Measurements from ENCODE around the gene VASP. TPM values are rescaled to one million over a fixed set of nuclear protein-coding genes. Genes with fewer than 3 reads are reported as not detected.

Gene VASP
- total RNA-seq, 6 experiments from 2014 or later = 179 to 199 (median 185) TPM

DNA sequence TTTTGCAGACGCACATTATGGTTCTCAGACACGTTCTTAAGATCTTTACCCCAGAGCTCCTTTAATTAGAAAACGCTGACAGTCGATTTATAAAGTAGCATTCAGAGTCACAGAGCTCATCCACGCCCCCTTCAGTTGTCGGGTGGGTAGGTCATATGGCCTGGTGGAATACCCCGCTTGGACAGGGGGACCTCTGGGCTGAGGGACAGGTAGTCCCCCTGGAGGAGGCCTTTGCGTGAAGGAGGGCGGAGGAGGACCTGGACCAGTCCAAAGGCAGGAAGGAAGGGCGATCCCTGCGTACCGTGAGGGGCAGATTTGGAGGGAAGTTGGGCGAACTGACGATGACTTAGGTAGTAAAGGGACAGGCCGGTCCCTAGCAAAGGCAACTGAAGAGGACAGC lies 20.5 kb downstream of the VASP start:
- no peak for DNase-seq
- H3K27ac Mint-ChIP-seq = no peak overlapping the region
- peaks cover 53% of the 10 kb centered on the region for H3K36me3 Mint-ChIP-seq (ENCODE audit: low read depth)
- peaks cover 10% of the 10 kb centered on the region for H3K9me3 Mint-ChIP-seq
- H3K4me3 Mint-ChIP-seq = no peak overlapping the region
- peaks cover 29% of the 10 kb centered on the region for H3K4me1 Mint-ChIP-seq (ENCODE audit: low read depth)
- TF ChIP-seq, protein P1, sequence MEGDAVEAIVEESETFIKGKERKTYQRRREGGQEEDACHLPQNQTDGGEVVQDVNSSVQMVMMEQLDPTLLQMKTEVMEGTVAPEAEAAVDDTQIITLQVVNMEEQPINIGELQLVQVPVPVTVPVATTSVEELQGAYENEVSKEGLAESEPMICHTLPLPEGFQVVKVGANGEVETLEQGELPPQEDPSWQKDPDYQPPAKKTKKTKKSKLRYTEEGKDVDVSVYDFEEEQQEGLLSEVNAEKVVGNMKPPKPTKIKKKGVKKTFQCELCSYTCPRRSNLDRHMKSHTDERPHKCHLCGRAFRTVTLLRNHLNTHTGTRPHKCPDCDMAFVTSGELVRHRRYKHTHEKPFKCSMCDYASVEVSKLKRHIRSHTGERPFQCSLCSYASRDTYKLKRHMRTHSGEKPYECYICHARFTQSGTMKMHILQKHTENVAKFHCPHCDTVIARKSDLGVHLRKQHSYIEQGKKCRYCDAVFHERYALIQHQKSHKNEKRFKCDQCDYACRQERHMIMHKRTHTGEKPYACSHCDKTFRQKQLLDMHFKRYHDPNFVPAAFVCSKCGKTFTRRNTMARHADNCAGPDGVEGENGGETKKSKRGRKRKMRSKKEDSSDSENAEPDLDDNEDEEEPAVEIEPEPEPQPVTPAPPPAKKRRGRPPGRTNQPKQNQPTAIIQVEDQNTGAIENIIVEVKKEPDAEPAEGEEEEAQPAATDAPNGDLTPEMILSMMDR (IDR thresholded peaks at IDR 0.05) = no peak
- H3K27me3 Mint-ChIP-seq (ENCODE audit: insufficient read depth) = peaks cover 14% of the 10 kb centered on the region

DNA sequence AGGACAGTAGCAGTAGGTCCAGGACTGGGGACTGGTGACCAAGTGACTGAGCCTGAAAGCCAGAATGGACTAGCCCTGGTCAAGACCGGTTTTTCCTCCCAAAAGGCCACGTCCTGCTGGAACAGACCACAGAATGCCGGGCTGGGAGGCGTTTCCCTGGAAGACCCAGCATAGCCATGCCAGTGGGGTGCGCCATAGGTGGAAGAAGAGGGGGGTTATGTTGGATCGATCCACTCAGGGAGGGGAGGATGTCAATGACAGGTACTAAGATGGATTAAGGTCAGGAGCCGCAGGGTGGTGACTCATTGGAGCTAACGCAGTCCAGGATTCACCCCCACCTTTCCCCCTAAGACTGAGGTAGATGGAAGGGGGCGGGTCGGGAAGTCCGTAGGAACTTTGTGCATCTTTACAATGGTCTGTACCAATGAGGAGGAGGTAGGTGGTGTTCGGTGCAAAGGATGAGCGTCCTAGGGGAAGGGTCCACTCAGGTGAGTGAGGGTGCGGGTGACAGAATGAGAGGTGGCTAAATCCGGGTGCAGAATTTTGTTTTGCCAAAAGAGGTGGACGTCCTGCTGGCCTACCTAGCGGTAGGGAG lies 21.0 kb downstream of the VASP start:
- DNase-seq = no peak
- Mint-ChIP-seq H3K36me3 (ENCODE audit: low read depth) (peaks cover 51% of the 10 kb centered on the region), H3K27ac (peak overlapping the region; percentile 40; the same call in 1 of the 2 replicates), H3K9me3 (peaks cover 10% of the 10 kb centered on the region), H3K4me3 (no peak overlapping the region; the same call in 1 of the 2 replicates), H3K4me1 (ENCODE audit: low read depth) (peaks cover 24% of the 10 kb centered on the region), H3K27me3 (ENCODE audit: insufficient read depth) (peaks cover 19% of the 10 kb centered on the region)
- TF ChIP-seq, protein P1 (IDR thresholded peaks at IDR 0.05) = no peak

DNA sequence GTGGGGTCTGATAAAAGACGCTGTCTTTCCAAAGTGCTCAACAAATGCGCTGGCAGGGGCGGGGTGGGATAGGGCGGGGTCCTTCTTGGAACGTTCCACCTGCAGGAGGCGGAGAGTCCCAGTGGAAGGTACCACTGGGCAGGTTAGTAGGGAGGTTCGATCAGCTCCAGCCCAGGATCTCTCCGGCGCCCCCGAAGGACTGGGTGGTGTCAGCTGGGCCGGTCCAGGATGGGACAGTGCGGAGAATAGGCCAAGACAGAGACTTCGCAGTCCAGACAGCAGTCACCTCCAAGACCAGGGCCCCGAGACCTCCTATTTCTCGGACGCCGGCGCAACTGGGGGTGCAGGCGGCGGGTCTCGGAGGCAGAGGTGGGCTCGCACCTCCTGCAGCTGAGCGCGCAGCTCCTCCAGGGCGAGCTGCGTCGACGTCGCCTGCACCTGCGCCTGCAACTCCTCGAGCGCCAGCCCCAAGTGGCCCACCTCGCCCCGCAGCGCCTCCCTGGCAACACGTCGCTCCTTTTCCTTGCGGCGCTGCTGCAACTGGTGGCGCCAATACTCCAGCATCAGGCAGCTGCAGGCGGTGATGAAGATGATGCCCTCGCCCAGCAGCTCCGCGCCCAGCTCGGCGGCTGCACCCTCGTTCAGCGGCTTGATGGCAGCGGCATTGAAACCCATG lies 21.6 kb downstream of the VASP start:
- no peak for DNase-seq
- Mint-ChIP-seq H3K36me3 (ENCODE audit: low read depth) (peaks cover 45% of the 10 kb centered on the region), H3K27me3 (ENCODE audit: insufficient read depth) (peaks cover 15% of the 10 kb centered on the region), H3K4me1 (ENCODE audit: low read depth) (peaks cover 18% of the 10 kb centered on the region), H3K4me3 (no peak overlapping the region), H3K27ac (no peak overlapping the region), H3K9me3 (peaks cover 10% of the 10 kb centered on the region)
- TF ChIP-seq, protein P1 (IDR thresholded peaks at IDR 0.05) = no peak

DNA sequence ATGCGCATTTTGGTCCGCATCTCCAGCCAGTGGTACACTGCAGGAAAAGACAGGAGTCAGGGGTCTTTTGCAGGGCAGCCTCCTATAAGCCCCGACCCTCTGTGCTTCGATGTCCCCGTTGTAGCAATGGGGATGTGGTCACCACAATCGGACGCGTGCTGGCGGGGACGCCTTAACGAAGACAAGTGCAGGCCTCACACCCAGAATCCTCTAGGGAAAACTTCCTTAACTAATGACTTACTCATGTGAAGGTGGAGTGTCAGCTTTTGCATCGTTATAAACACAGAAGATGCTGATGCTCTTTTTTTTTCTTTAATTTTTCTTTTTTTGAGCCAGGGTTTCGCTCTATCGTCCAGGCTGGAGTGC lies 22.1 kb downstream of the VASP start:
- H3K4me1 Mint-ChIP-seq (ENCODE audit: low read depth) = peaks cover 15% of the 10 kb centered on the region; the same call in 1 of the 2 replicates
- TF ChIP-seq, protein P1 (IDR thresholded peaks at IDR 0.05) = no peak
- H3K27me3 Mint-ChIP-seq (ENCODE audit: insufficient read depth) = peaks cover 11% of the 10 kb centered on the region
- DNase-seq = no peak
- H3K4me3 Mint-ChIP-seq = no peak overlapping the region
- peaks cover 43% of the 10 kb centered on the region for H3K36me3 Mint-ChIP-seq (ENCODE audit: low read depth)
- no peak overlapping the region for H3K27ac Mint-ChIP-seq
- peaks cover 10% of the 10 kb centered on the region for H3K9me3 Mint-ChIP-seq

DNA sequence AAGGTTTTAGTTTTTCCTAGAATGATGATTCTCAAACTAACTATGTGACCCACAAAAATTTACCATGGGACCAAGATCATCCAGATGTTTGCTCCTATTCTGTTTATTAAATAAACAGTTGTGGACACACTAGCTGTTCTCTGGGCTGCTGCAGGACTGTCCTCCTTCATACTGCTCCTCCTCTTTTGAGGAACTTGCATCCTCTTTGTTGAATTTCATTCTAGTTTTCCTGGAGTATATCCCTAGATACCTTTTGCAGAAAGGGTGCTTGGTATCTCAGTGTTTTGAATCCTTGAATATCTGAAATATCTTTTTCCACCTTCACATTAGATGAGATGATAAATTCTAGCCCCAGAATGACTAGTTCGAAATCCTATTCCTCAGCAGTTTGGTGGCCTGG lies 24.1 kb downstream of the VASP start:
- Mint-ChIP-seq H3K4me1 (ENCODE audit: low read depth) (peaks cover 11% of the 10 kb centered on the region; the same call in 1 of the 2 replicates), H3K9me3 (peaks cover 10% of the 10 kb centered on the region), H3K27me3 (ENCODE audit: insufficient read depth) (peaks cover 9% of the 10 kb centered on the region), H3K27ac (no peak overlapping the region), H3K4me3 (no peak overlapping the region; the same call in 1 of the 2 replicates), H3K36me3 (ENCODE audit: low read depth) (peaks cover 36% of the 10 kb centered on the region)
- no peak for DNase-seq
- TF ChIP-seq, protein P1 (IDR thresholded peaks at IDR 0.05) = no peak
